NCI-H510A treated with DMSO at 0.1 percent for 48 hours (cell line): Measurements from ENCODE around the gene DNAH11.
"Not testable (repeated sequence)": the region's sequence is repeated elsewhere in the genome, so short reads cannot be mapped to it uniquely, and the experiment has no call there.

Experiments
- DNase-seq: peaks from one replicate; lab custom pipeline; 2025; lab: John Stamatoyannopoulos, UW

Gene DNAH11

GRCh38 chr7:21771906-21772610, 229.2 kb downstream of the DNAH11 start:
- no peak for DNase-seq

GRCh38 chr7:21773326-21773725, 230.5 kb downstream of the DNAH11 start:
- no peak for DNase-seq

- no peak for DNase-seq
These were observed 235.1 kb downstream of the DNAH11 start for GRCh38 chr7:21777921-21778320.

GRCh38 chr7:21778953-21779352, 236.1 kb downstream of the DNAH11 start:
- DNase-seq = no peak

- DNase-seq = no peak
These were observed 240.2 kb downstream of the DNAH11 start for GRCh38 chr7:21782996-21783395.

GRCh38 chr7:21784989-21785388, 242.2 kb downstream of the DNAH11 start:
- no peak for DNase-seq

GRCh38 chr7:21805791-21806190, 263.0 kb downstream of the DNAH11 start:
- no peak for DNase-seq

GRCh38 chr7:21806388-21806787, 263.5 kb downstream of the DNAH11 start:
- DNase-seq = no peak

GRCh38 chr7:21819048-21819447, 276.2 kb downstream of the DNAH11 start:
- DNase-seq = no peak

- peak; percentile 27 for DNase-seq
These were observed 286.0 kb downstream of the DNAH11 start for GRCh38 chr7:21828841-21829240.

- no peak for DNase-seq
These were observed 286.9 kb downstream of the DNAH11 start for GRCh38 chr7:21829731-21830130.

- no peak for DNase-seq
These were observed 301.9 kb downstream of the DNAH11 start for GRCh38 chr7:21844742-21845141.

- no peak for DNase-seq
These were observed 307.9 kb downstream of the DNAH11 start for GRCh38 chr7:21850531-21851285.

GRCh38 chr7:21851559-21851967, 308.7 kb downstream of the DNAH11 start:
- no peak for DNase-seq

- not testable (repeated sequence) for DNase-seq
These were observed 322.9 kb downstream of the DNAH11 start for GRCh38 chr7:21865631-21866204.

GRCh38 chr7:21866731-21867130, 323.9 kb downstream of the DNAH11 start:
- no peak for DNase-seq

GRCh38 chr7:21867226-21867625, 324.4 kb downstream of the DNAH11 start:
- no peak for DNase-seq

- DNase-seq = no peak
These were observed 325.2 kb downstream of the DNAH11 start for GRCh38 chr7:21867816-21868575.

- no peak for DNase-seq
These were observed 325.7 kb downstream of the DNAH11 start for GRCh38 chr7:21868576-21868850.

- no peak for DNase-seq
These were observed 327.1 kb downstream of the DNAH11 start for GRCh38 chr7:21869785-21870402.

GRCh38 chr7:21883069-21883468, 340.2 kb downstream of the DNAH11 start:
- no peak for DNase-seq

GRCh38 chr7:21883501-21883900, 340.7 kb downstream of the DNAH11 start:
- not testable (repeated sequence) for DNase-seq
